GM19238 (cell line): ENCODE measurements around the gene CX3CL1.
A peak's percentile ranks its signal among the peaks of the same experiment; 100 is the strongest.
"Not testable (repeated sequence)": the region's sequence is repeated elsewhere in the genome, so short reads cannot be mapped to it uniquely, and the experiment has no call there.

Experiments used
- DNase-seq: peaks from one replicate; pipeline ENCODE4 v3.0.0; 2011; ENCODE audit warnings: low spot score; ENCODE audit not compliant: insufficient read length

The CX3CL1 gene

GRCh38 chr16:57372372-57373116 is at the start of gene CX3CL1:
Gene CX3CL1, plus strand, starts transcription at chr16:57372490. Its CDS starts 79 bp downstream, at chr16:57372569.
- DNase-seq, result no peak

GRCh38 chr16:57324749-57325148 is 47.5 kb upstream of the CX3CL1 start:
- DNase-seq, result no peak

DNA sequence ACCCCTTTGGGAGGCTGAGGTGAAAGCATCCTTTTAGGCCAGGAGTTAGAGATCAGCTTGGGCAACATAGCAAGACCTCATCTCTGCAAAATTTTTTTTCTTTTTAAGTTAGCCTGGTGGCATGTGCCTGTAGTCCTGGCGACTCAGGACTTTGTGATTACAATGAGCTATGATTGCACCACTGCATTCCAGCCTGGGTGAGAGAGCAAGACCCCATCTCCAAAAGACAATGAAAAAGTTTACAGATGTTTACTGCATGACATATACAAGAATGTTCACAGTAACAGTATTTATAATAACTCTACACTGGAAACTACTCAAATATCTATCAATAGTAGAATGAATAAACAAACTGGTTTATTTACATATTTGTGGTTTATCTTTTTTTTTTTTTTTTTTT is 46.8 kb upstream of the CX3CL1 start:
- DNase-seq, result no peak

DNA sequence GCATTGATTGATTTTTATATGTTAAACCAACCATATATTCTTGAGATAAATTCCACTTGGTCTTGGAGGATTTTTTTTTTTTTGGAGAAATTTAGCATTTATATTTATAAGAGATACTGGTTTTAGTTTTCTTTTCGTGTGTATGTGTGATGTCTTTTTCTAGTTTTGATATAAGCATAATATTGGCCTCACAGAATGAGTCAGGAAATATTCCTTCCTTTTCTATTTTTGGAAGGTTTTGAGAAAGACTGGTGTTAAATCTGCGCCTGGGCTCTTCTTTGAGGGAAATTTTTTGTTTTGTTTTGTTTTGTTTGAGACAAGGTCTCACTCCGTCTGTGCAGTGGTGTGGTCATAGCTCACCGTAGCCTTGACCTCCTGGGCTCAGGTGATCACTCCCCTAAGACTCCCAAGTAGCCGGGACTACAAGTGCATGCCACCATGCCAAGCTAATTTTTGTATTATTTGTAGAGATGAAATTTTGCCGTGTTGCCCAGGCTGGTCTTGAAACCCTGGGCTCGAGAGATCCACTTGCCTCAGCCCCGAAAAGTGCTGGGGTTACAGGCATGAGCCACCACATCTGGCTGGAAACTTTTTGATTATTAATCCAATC is 42.5 kb upstream of the CX3CL1 start:
- DNase-seq, result no peak

GRCh38 chr16:57331355-57331754 is 40.9 kb upstream of the CX3CL1 start:
- no peak for DNase-seq

- DNase-seq, result no peak
Measured at GRCh38 chr16:57333402-57333801, 38.9 kb upstream of the CX3CL1 start.

GRCh38 chr16:57335366-57335765 is 36.9 kb upstream of the CX3CL1 start:
- DNase-seq, result no peak

- DNase-seq, result no peak
Measured at GRCh38 chr16:57341062-57341440, 31.2 kb upstream of the CX3CL1 start.

DNA sequence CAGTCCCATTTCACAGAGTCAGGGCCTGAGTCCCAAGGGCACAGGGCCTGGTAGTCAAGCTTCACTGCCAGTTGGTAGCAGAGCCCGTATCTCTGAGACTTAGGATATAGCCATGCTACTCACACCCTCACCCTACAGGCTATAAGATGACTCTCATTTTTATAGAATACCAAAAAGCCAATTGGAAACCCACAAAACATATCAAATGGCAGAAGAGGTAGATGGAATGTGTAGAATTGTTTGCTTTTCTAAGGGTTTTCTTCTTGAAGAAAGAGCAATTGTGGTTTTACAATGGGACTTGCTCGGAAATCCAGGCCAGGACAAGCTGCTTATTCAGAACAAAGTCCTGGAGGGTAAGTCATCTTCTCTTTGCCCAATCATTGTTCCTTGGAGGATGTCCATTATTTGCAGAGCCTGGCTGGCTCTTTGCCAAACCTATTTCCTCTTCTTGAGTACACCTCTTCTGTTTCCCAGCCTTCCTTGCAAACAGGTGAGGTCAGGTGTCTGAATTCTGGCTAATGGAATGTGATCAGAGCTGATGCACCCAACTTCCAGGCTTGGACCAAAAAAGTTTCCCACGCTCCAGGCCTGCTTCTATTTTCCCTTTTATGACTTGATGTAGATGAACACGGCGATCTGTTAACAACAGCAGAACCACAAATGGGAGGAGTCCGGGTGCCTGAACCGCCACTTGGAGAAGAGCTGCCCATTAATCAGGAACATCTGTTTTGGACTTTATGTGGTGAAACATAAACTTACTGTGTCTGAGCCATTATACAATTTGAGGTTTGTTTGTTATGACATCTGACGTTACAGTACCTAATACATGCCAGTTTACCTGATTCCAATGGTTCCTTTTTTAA is 30.6 kb upstream of the CX3CL1 start:
- DNase-seq, result no peak

GRCh38 chr16:57342606-57343005 is 29.7 kb upstream of the CX3CL1 start:
- DNase-seq, result not testable (repeated sequence)

- no peak for DNase-seq
Measured at GRCh38 chr16:57343221-57343620, 29.1 kb upstream of the CX3CL1 start.

- not testable (repeated sequence) for DNase-seq
Measured at GRCh38 chr16:57344094-57344493, 28.2 kb upstream of the CX3CL1 start.

GRCh38 chr16:57345021-57345420 is 27.3 kb upstream of the CX3CL1 start:
- DNase-seq, result no peak

- no peak for DNase-seq
Measured at GRCh38 chr16:57345666-57346204, 26.6 kb upstream of the CX3CL1 start.

- DNase-seq, result no peak
Measured at GRCh38 chr16:57347858-57348257, 24.4 kb upstream of the CX3CL1 start.

- DNase-seq, result no peak
Measured at GRCh38 chr16:57348327-57348726, 24.0 kb upstream of the CX3CL1 start.

- DNase-seq, result peak; percentile 61
Measured at GRCh38 chr16:57349212-57350031, 22.9 kb upstream of the CX3CL1 start.

- DNase-seq, result no peak
Measured at GRCh38 chr16:57352636-57353047, 19.6 kb upstream of the CX3CL1 start.

DNA sequence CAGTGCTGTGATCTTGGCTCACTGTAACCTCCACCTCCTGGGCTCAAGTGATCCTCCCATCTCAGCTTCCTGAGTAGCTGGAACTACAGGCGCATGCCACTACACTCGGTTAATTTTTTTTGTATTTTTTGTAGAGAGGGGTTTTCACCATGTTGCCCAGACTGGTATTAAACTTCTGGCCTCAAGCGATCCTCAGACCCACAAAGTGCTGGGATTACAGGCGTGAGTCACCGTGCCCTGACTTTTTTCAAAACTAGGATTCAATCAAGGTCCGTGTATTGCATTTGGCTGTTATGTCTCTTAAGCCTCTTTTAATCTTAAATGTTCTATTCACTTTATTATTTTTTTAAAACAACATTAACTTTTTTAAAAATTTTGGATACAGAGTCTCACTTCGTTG is 18.0 kb upstream of the CX3CL1 start:
- no peak for DNase-seq

DNA sequence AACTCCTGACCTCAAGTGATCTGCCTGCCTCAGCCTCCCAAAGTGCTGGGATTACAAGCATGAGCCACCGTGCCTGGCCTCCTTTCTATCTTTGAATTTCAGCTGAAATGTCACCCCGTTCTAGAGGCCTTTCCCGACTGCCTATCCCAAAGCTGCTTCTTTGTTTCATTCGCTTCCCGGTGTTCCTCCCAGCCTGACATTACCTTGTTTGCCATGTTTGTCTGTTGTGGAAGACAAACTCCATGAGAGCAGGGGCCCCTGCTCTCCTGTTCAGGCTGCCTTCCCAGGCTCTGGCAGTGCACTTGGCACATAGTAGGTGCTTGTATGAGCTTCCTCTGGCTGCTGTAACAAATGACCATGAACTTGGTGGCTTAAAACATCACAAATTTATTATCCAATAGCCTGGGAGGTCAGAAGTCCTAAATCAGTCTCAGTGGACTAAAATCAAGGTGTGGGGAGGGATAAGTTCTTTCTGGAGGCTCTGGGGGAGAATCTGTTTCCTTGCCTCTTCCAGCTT is 16.3 kb upstream of the CX3CL1 start:
- no peak for DNase-seq

DNA sequence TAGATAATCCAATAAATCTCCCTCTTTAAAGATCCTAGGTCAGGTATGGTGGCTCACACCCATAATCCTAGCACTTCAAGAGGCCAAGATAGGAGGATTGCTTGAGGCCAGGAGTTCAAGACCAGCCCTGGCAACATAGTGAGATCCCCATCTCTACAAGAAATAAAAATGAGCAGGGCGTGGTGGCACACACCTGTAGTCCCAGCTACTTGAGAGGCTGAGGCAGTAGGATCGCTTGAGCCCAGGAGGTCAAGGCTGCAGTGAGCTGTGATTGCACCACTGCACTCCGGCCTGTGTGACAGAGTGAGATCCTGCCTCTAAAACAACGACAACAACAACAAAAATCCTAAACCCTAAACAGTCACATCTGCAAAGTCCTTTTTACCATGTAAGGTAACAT is 15.7 kb upstream of the CX3CL1 start:
- no peak for DNase-seq
